ENCODE measurements around the gene MMS22L. TPM values are rescaled to one million over a fixed set of nuclear protein-coding genes. Genes with fewer than 3 reads are reported as not detected.

MMS22L gene
- polyA plus RNA-seq, 1 donor (not counting 4 experiments of a cell fraction or from before 2014, with no cell fraction given), result 14.3 TPM

- Histone ChIP-seq H3K27ac (ENCODE audit: control insufficient read depth, insufficient read depth, low read length) (peak overlapping the region; percentile 76), H2AFZ (ENCODE audit: control insufficient read depth, low read length) (peak overlapping the region; percentile 97), H3K4me2 (ENCODE audit: control insufficient read depth, extremely low read depth, insufficient read depth, low read depth, low read length) (peak overlapping the region; percentile 93), H3K9me3 (ENCODE audit: control insufficient read depth, low read depth, low read length) (no peaks in the 10 kb centered on the region), H3K4me3 (ENCODE audit: control insufficient read depth in 2 of 3, extremely low read depth in 1 of 3, insufficient read depth in 2 of 3, low read depth in 1 of 3, low read length in 3 of 3) (peak overlapping the region; percentile 71 to 86 (median 83)), H3K9me1 (ENCODE audit: control insufficient read depth, extremely low read depth, insufficient read depth, low read length) (no peaks in the 10 kb centered on the region), H4K20me1 (ENCODE audit: control insufficient read depth, extremely low read depth, insufficient read depth, low read length) (no peaks in the 10 kb centered on the region), H3K27me3 (ENCODE audit: control insufficient read depth, extremely low read depth, insufficient read depth, low read length) (no peaks in the 10 kb centered on the region), H3K36me3 (ENCODE audit: control insufficient read depth in 2 of 2, extremely low read depth in 1 of 2, insufficient read depth in 2 of 2, low read length in 2 of 2) (no peaks in the 10 kb centered on the region), H3K79me2 (ENCODE audit: control insufficient read depth, insufficient read depth, low read length) (peaks cover 20% of the 10 kb centered on the region), H3K9ac (ENCODE audit: control insufficient read depth, extremely low read depth, insufficient read depth, low read length) (peak overlapping the region; percentile 85), H3K4me1 (ENCODE audit: control insufficient read depth, extremely low read depth, insufficient read depth, low read length) (peaks cover 16% of the 10 kb centered on the region)
- TF ChIP-seq CTCF (optimal IDR thresholded peaks at IDR 0.05 in 1 of 3, IDR thresholded peaks at IDR 0.05 in 1 of 3, conservative IDR thresholded peaks at IDR 0.05 in 1 of 3; ENCODE audit: extremely low read depth in 1 of 3, insufficient read depth in 2 of 3, low read length in 3 of 3) (no peak), EZH2 (IDR thresholded peaks at IDR 0.05; ENCODE audit: low read length) (no peak)
- FAIRE-seq (no peak), DNase-seq (ENCODE audit: low read depth, low spot score) (no peak)
- dilution Hi-C loops (cut with MboI; ENCODE audit: extremely low pct_ligation_motif_present, low sequenced_read_pairs), result no loop called here
These were observed 734 bp downstream of the MMS22L start for GRCh38 chr6:97282238-97282725.

- Histone ChIP-seq H3K36me3 (ENCODE audit: control insufficient read depth in 2 of 2, extremely low read depth in 1 of 2, insufficient read depth in 2 of 2, low read length in 2 of 2) (peaks cover 0 to 6% of the 10 kb centered on the region in 2 experiments), H3K27me3 (ENCODE audit: control insufficient read depth, extremely low read depth, insufficient read depth, low read length) (no peaks in the 10 kb centered on the region), H4K20me1 (ENCODE audit: control insufficient read depth, extremely low read depth, insufficient read depth, low read length) (no peaks in the 10 kb centered on the region), H2AFZ (ENCODE audit: control insufficient read depth, low read length) (no peak overlapping the region), H3K9me3 (ENCODE audit: control insufficient read depth, low read depth, low read length) (no peaks in the 10 kb centered on the region), H3K4me3 (ENCODE audit: control insufficient read depth in 2 of 3, extremely low read depth in 1 of 3, insufficient read depth in 2 of 3, low read depth in 1 of 3, low read length in 3 of 3) (no peak overlapping the region), H3K4me1 (ENCODE audit: control insufficient read depth, extremely low read depth, insufficient read depth, low read length) (peaks cover 16% of the 10 kb centered on the region), H3K4me2 (ENCODE audit: control insufficient read depth, extremely low read depth, insufficient read depth, low read depth, low read length) (peak overlapping the region; percentile 93), H3K9ac (ENCODE audit: control insufficient read depth, extremely low read depth, insufficient read depth, low read length) (no peak overlapping the region), H3K9me1 (ENCODE audit: control insufficient read depth, extremely low read depth, insufficient read depth, low read length) (no peaks in the 10 kb centered on the region), H3K79me2 (ENCODE audit: control insufficient read depth, insufficient read depth, low read length) (peaks cover 23% of the 10 kb centered on the region), H3K27ac (ENCODE audit: control insufficient read depth, insufficient read depth, low read length) (no peak overlapping the region)
- dilution Hi-C loops (cut with MboI; ENCODE audit: extremely low pct_ligation_motif_present, low sequenced_read_pairs), result no loop called here
- DNase-seq (ENCODE audit: low read depth, low spot score) (no peak), FAIRE-seq (no peak)
- TF ChIP-seq EZH2 (IDR thresholded peaks at IDR 0.05; ENCODE audit: low read length) (no peak), CTCF (optimal IDR thresholded peaks at IDR 0.05 in 1 of 3, IDR thresholded peaks at IDR 0.05 in 1 of 3, conservative IDR thresholded peaks at IDR 0.05 in 1 of 3; ENCODE audit: extremely low read depth in 1 of 3, insufficient read depth in 2 of 3, low read length in 3 of 3) (no peak)
These were observed 2.2 kb downstream of the MMS22L start for GRCh38 chr6:97280766-97281165.
